Lung (tissue), 12 donors: Measurements from ENCODE around the gene MAEA. TPM values are rescaled to one million over a fixed set of nuclear protein-coding genes. Genes with fewer than 3 reads are reported as not detected.

Source experiments
- ATAC-seq: fragments of 200-7000 bp; cut with Tn5 transposase; one replicate; pipeline ENCODE4 v1.9.1; 2020; ENCODE audit warnings: moderate number of reproducible peaks; ENCODE audit not compliant: insufficient read depth, low FRiP score
- DNase-seq, 3 donors: peaks; one replicate each; pipeline ENCODE4 v3.0.0-alpha.2; 2013 to 2017
- H3K27ac ChIP-seq, 2 donors: one replicate each; pipeline ENCODE4 v1.5.1; 2013; ENCODE audit warnings: mild to moderate bottlenecking in 2 of 2, moderate library complexity in 2 of 2, control low read depth in 1 of 2, inconsistent platforms in 1 of 2, low read depth in 1 of 2, low read length in 1 of 2
- H3K27me3 ChIP-seq, 3 donors: one replicate each; pipeline ENCODE4 v1.5.1; 2013; ENCODE audit warnings: low read length in 2 of 3; ENCODE audit not compliant: control insufficient read depth in 3 of 3, insufficient read depth in 3 of 3
- H3K36me3 ChIP-seq, 4 donors: one replicate each; pipeline ENCODE4 v1.5.1; 2013; ENCODE audit warnings: low read length in 4 of 4, mild to moderate bottlenecking in 1 of 4, moderate library complexity in 1 of 4; ENCODE audit not compliant: control insufficient read depth in 4 of 4, insufficient read depth in 4 of 4
- H3K4me1 ChIP-seq, 5 donors: one replicate each; pipeline ENCODE4 v1.5.1; 2013; ENCODE audit warnings: low read length in 5 of 5, mild to moderate bottlenecking in 2 of 5, moderate library complexity in 1 of 5; ENCODE audit not compliant: control insufficient read depth in 5 of 5, insufficient read depth in 5 of 5
- H3K4me3 ChIP-seq: one replicate; pipeline ENCODE4 v1.5.1; 2013; ENCODE audit warnings: mild to moderate bottlenecking, control low read depth, moderate library complexity
- H3K9ac ChIP-seq, 2 donors: one replicate each; pipeline ENCODE4 v1.5.1; 2013; ENCODE audit warnings: low read length in 2 of 2, control low read depth in 1 of 2; ENCODE audit not compliant: insufficient read depth in 1 of 2
- H3K9me3 ChIP-seq, 4 donors: one replicate each; pipeline ENCODE4 v1.5.1; 2013; ENCODE audit warnings: low read length in 3 of 4, mild to moderate bottlenecking in 1 of 4, moderate library complexity in 1 of 4; ENCODE audit not compliant: control insufficient read depth in 4 of 4, insufficient read depth in 3 of 4
- CTCF ChIP-seq: IDR thresholded peaks from 2 replicates; pipeline ENCODE4 v1.5.1; 2012; ENCODE audit warnings: mild to moderate bottlenecking; ENCODE audit errors: control extremely low read depth, extremely low read depth
- WGBS, 2 donors: extraction: QIAGEN DNeasy Blood & Tissue Kit; methylation state at CpG; one replicate each; pipeline ENCODE4 v1.1.7; 2013; 5-methylcytosine and 5-hydroxymethylcytosine counted together
- polyA plus RNA-seq, 2 donors: library from polyadenylated mRNA; stranded (reverse); fragments of 200-250 nt; gene quantifications; one replicate each; pipeline ENCODE4 v1.2.1, GENCODE V29; 2013
- total RNA-seq, 2 donors: library from RNA; depleted of rRNA in 1 of 2; stranded (reverse); fragments of >200 nt in 1 of 2; gene quantifications; one replicate each; pipeline ENCODE4 v1.2.1, GENCODE V29; 2014 to 2021
- donor health status: control.
- donor health status: control.
- donor health status: Bipolar disorder and iron deficiency.
- donor health status: healthy.
- donor health status: DM: yes; HTN: yes; CAD: no.

Gene MAEA
- total and polyA plus RNA-seq, 4 donors = 39.7 to 67.4 (median 60.8) TPM

- H3K36me3 ChIP-seq = peaks cover 0 to 45% (median 4%) of the 10 kb centered on the region in 4 donors
- H3K9me3 ChIP-seq = no peaks in the 10 kb centered on the region
- H3K4me1 ChIP-seq = peaks cover 0 to 5% (median 0%) of the 10 kb centered on the region in 5 donors
- H3K4me3 ChIP-seq = no peak overlapping the region
- H3K27ac ChIP-seq = no peak overlapping the region
- ATAC-seq (no peak), DNase-seq (no peak)
- no peak overlapping the region for H3K9ac ChIP-seq
- no peaks in the 10 kb centered on the region for H3K27me3 ChIP-seq
- WGBS, 2 donors = 91 to 93% methylated on average over 10 of the region's 10 CpGs
- TF ChIP-seq CTCF = no peak
These were observed 78.2 kb downstream of the MAEA start for GRCh38 chr4:1367936-1368289.

GRCh38 chr4:1368421-1369090, 78.9 kb downstream of the MAEA start:
- no peak overlapping the region for H3K27ac ChIP-seq
- no peaks in the 10 kb centered on the region for H3K27me3 ChIP-seq
- peaks cover 0 to 5% (median 0%) of the 10 kb centered on the region in 5 donors for H3K4me1 ChIP-seq
- TF ChIP-seq CTCF = no peak
- WGBS, 2 donors = 93 to 96% methylated on average over 24 of the region's 24 CpGs
- H3K36me3 ChIP-seq = peaks cover 0 to 47% (median 4%) of the 10 kb centered on the region in 4 donors
- H3K9ac ChIP-seq = no peak overlapping the region
- no peaks in the 10 kb centered on the region for H3K9me3 ChIP-seq
- DNase-seq = peak in 1 of 3 donors; percentile 6
- no peak overlapping the region for H3K4me3 ChIP-seq
- ATAC-seq = no peak

- WGBS, 2 donors = 94 to 98% methylated on average over 17 to 18 of the region's 18 CpGs
- H3K9me3 ChIP-seq = no peaks in the 10 kb centered on the region
- no peak overlapping the region for H3K9ac ChIP-seq
- H3K4me3 ChIP-seq = no peak overlapping the region
- ATAC-seq (no peak), DNase-seq (no peak)
- no peak overlapping the region for H3K27ac ChIP-seq
- H3K27me3 ChIP-seq = no peaks in the 10 kb centered on the region
- no peak for TF ChIP-seq CTCF
- peaks cover 0 to 5% (median 0%) of the 10 kb centered on the region in 5 donors for H3K4me1 ChIP-seq
- H3K36me3 ChIP-seq = peaks cover 0 to 49% (median 4%) of the 10 kb centered on the region in 4 donors
These were observed 79.4 kb downstream of the MAEA start for GRCh38 chr4:1369091-1369450.

GRCh38 chr4:1369479-1370079, 79.9 kb downstream of the MAEA start:
- H3K27me3 ChIP-seq = no peaks in the 10 kb centered on the region
- WGBS, 2 donors = 94 to 96% methylated on average over 22 of the region's 22 CpGs
- H3K36me3 ChIP-seq = peaks cover 0 to 48% (median 4%) of the 10 kb centered on the region in 4 donors
- no peak overlapping the region for H3K27ac ChIP-seq
- ATAC-seq = no peak
- no peak for TF ChIP-seq CTCF
- H3K9me3 ChIP-seq = no peaks in the 10 kb centered on the region
- no peak for DNase-seq
- H3K4me3 ChIP-seq = no peak overlapping the region
- peaks cover 0 to 5% (median 0%) of the 10 kb centered on the region in 5 donors for H3K4me1 ChIP-seq
- no peak overlapping the region for H3K9ac ChIP-seq
